ENCODE measurements around the gene APOE.

APOE gene

GRCh38 chr19:44955505-44956439 is 50.2 kb downstream of the APOE start:
- TF ChIP-seq REST (IDR thresholded peaks at IDR 0.05; ENCODE audit: insufficient read depth in 1 of 2, low read depth in 2 of 2, low read length in 2 of 2) (no peak), TAF1 (IDR thresholded peaks at IDR 0.05; ENCODE audit: borderline replicate concordance, insufficient read depth, low read length) (no peak), FOXP2 (optimal IDR thresholded peaks at IDR 0.05; ENCODE audit: borderline replicate concordance, extremely low read depth, extremely low read length, insufficient read depth) (no peak), POLR2AphosphoS5 (IDR thresholded peaks at IDR 0.05; ENCODE audit: low read depth, low read length) (no peak), SIN3A (IDR thresholded peaks at IDR 0.05; ENCODE audit: borderline replicate concordance, insufficient read depth, low read length) (no peak)

- TF ChIP-seq FOXP2 (optimal IDR thresholded peaks at IDR 0.05; ENCODE audit: borderline replicate concordance, extremely low read depth, extremely low read length, insufficient read depth) (no peak), TAF1 (IDR thresholded peaks at IDR 0.05; ENCODE audit: borderline replicate concordance, insufficient read depth, low read length) (no peak), POLR2AphosphoS5 (IDR thresholded peaks at IDR 0.05; ENCODE audit: low read depth, low read length) (no peak), SIN3A (IDR thresholded peaks at IDR 0.05; ENCODE audit: borderline replicate concordance, insufficient read depth, low read length) (no peak), REST (IDR thresholded peaks at IDR 0.05; ENCODE audit: insufficient read depth in 1 of 2, low read depth in 2 of 2, low read length in 2 of 2) (no peak)
These were observed 51.9 kb downstream of the APOE start for GRCh38 chr19:44957526-44957925.

GRCh38 chr19:44958090-44958489 is 52.5 kb downstream of the APOE start:
- TF ChIP-seq FOXP2 (optimal IDR thresholded peaks at IDR 0.05; ENCODE audit: borderline replicate concordance, extremely low read depth, extremely low read length, insufficient read depth) (no peak), TAF1 (IDR thresholded peaks at IDR 0.05; ENCODE audit: borderline replicate concordance, insufficient read depth, low read length) (no peak), POLR2AphosphoS5 (IDR thresholded peaks at IDR 0.05; ENCODE audit: low read depth, low read length) (no peak), REST (IDR thresholded peaks at IDR 0.05; ENCODE audit: insufficient read depth in 1 of 2, low read depth in 2 of 2, low read length in 2 of 2) (no peak), SIN3A (IDR thresholded peaks at IDR 0.05; ENCODE audit: borderline replicate concordance, insufficient read depth, low read length) (no peak)

Measured in PFSK-1 (cell line).